Measurements from ENCODE around the gene JAM3.

The JAM3 gene

DNA sequence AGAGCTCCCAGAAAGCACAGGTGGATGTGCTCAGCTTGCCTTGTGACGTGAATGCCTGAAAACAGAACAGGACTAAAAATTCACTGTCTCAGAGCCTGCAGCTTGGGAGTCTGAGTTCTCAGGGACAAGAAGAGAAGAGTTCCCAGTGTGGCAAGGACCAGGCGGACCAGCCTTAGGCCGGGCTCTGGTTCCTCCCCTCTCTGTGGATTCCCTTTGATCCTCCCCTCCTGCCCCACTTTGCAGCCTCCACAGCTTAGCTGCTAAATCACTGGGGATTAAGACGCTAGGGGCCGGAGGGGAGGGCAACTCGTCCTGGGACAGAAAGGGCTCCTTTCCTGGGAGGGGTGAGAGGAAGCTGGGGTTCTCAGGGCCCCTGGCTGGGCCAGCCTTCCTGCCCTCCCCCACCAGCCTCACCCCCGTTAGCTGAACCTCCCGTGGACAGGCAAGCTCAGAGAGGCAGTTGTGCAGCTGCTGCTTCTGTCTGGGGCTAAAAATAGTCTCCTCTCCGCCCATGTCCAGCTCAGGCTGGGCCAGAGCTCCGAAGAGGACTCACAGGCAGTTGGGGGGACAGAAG, 29.9 kb upstream of the JAM3 start:
- DNase-seq (ENCODE audit: low read depth in 2 of 2, low spot score in 1 of 2), result no peak

GRCh38 chr11:134039726-134040385, 29.0 kb upstream of the JAM3 start:
- DNase-seq (ENCODE audit: low read depth in 2 of 2, low spot score in 1 of 2), result no peak

DNA sequence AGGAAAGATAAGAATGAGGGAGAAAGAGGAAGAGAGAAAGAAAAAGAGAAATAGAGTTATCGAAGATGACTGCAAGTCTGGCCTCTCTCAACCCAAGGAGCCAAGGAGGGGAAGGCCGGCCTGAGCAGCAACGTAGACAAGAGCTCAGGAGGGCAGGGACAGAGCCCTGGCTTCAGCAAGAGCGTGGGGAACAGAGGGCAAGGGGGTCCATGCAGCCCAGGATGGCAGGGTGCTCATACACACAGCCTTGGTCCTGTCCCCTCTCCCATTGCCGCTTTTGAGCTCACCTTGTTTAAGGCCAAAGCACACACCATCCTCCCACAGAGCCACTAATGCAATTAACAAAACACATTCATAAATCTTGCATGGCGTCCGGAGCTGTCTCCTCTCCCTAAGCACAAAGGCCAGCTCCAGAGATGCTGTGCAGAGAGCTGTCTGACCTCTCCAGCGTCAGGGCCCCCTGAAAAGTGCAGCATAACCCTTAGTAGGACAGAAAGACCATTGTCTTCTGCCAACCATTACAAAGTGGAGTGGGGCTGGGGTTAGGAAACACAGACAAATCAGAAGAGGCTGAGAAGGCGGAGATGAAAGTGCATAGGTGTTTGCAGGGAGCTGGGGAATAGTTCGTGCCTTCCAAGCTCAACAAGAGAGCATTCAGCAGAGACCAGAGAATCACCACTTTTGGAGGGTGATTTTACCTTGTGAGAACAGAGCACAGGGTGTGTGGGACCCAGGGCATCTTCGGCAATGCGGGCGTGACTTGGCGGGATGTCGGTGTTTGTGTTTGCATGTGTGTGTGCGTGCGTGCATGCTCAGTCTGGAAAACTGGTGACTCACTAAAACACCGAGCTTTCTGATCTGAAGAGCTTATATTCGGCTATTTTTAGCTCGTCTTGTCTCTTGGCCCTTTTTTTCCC, 28.2 kb upstream of the JAM3 start:
- no peak for DNase-seq (ENCODE audit: low read depth in 2 of 2, low spot score in 1 of 2)

DNA sequence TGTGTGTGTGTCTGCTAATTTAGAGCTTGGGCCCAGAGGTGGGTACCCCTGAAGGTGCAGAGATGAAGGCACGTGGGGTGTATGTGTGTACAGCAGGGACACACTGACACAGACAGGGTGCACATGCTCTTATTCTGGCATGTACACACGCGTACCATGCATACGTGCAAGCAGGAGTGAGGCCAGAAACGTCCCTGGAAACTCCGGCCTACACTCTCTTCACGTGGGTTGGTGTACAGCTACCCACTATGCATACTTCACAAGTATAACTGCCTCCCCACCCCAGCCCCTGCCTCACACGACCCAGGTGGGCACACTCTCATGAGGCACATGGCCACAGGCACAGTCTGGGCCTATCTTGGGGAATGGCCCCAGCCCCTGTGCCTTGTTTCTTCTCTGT, 27.5 kb upstream of the JAM3 start:
- no peak for DNase-seq (ENCODE audit: low read depth in 2 of 2, low spot score in 1 of 2)

GRCh38 chr11:134041791-134042696, 26.8 kb upstream of the JAM3 start:
- no peak for DNase-seq (ENCODE audit: low read depth in 2 of 2, low spot score in 1 of 2)

GRCh38 chr11:134043821-134044420, 25.0 kb upstream of the JAM3 start:
- no peak for DNase-seq (ENCODE audit: low read depth in 2 of 2, low spot score in 1 of 2)

- DNase-seq (ENCODE audit: low read depth in 2 of 2, low spot score in 1 of 2), result no peak
Measured at GRCh38 chr11:134044514-134045284, 24.2 kb upstream of the JAM3 start.

DNA sequence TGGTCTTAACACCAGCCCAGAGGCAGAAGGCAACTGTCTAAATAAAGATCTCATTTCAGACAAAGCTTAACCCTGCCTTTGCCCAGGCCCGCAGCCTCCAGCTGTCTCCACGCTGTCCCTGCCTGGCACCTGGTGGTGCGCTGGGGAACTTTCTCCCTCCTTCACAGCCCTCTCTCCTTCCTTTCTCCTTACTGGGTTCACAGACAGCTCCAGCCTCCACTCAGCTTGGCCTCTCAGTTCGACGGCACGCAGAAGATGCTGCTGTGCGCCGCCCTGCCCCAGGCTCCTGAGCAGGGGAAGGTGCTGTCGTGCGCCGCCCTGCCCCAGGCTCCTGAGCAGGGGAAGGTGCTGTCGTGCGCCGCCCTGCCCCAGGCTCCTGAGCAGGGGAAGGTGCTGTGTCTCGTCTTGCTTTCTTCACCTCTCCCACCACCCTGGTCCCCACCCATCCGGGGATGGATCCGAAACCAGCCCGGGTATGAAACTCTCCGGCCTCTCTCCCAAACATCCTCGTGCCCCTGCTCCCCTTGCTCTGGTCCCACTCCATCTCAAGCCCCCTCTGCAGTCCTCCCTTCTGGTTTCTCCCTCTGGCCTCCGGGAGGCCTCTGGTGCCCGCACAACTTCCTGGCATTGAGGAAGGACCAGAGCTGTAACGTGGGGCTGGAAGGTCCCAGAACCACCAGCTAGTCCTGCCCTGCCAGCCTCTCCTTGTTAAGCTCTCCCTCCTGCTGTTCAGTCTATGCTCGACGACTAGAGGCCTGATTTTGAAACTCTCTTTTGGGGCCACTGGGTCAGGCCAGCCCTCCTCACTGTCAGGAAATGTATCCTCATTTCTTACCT, 22.9 kb upstream of the JAM3 start:
- DNase-seq (ENCODE audit: low read depth in 2 of 2, low spot score in 1 of 2), result no peak

- DNase-seq (ENCODE audit: low read depth in 2 of 2, low spot score in 1 of 2), result no peak
Measured at GRCh38 chr11:134046681-134047449, 22.0 kb upstream of the JAM3 start.

GRCh38 chr11:134047586-134047999, 21.3 kb upstream of the JAM3 start:
- no peak for DNase-seq (ENCODE audit: low read depth in 2 of 2, low spot score in 1 of 2)

GRCh38 chr11:134048028-134048427, 20.8 kb upstream of the JAM3 start:
- no peak for DNase-seq (ENCODE audit: low read depth in 2 of 2, low spot score in 1 of 2)

DNA sequence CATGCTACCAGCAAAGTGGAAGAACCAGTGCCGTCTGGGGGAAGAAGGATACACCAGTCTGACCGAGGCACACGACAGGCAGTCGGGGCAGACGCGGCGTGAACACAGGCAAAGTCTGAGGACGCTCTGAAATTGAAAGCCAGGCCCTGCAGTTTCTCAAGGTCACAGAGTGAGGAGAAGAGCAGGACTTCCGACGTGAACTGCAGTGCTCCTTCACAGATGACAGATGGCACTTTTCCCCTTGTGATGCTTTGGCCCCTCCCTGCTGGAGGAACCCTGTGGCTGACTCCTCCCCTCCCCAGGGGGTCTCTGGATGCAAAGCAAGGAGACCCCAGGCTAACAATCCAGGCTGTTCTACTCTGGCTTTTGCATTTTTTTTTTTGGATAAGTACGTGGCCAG, 19.6 kb upstream of the JAM3 start:
- no peak for DNase-seq (ENCODE audit: low read depth in 2 of 2, low spot score in 1 of 2)

DNA sequence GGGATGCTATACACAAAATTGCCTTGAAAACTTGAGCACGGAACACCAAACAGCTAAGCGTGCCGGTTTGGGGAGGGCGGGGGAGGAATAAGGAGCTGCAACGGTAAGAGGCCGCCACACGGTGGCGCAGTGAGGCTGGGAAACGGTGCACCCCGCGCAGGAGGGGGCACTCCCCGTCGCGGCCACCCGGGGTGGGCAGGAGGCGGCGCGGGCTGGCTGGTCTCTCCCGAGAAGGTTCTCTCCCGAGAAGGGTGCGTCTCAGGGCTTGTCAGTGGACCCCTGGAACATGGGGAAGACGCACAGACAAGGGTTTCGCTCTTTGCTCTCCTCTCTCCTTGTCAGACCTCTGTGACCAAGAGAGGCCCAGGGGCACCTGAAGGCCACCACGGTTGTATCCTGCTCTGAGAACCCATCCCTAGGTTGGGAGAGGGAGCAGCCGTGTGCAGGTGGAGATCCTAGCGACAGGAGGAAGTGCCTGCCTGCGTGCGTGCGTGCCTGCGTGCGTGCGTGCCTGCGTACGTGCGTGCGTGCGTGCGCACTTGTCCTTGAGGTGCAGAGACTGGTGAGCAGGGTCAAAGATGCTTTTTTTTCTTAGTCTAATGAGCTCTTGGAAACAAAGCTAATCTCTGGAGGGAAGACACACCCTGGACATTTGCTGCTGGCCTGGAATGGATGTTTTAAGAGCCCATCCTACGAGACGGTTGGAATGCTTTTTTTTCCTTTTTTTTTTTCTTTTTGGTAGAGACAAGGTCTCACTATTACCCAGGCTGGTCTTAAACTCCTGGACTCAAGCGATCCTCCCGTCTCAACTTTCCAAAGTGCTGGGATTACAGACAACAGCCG, 18.1 kb upstream of the JAM3 start:
- DNase-seq (ENCODE audit: low read depth in 2 of 2, low spot score in 1 of 2), result peak; percentile 45 to 56

DNA sequence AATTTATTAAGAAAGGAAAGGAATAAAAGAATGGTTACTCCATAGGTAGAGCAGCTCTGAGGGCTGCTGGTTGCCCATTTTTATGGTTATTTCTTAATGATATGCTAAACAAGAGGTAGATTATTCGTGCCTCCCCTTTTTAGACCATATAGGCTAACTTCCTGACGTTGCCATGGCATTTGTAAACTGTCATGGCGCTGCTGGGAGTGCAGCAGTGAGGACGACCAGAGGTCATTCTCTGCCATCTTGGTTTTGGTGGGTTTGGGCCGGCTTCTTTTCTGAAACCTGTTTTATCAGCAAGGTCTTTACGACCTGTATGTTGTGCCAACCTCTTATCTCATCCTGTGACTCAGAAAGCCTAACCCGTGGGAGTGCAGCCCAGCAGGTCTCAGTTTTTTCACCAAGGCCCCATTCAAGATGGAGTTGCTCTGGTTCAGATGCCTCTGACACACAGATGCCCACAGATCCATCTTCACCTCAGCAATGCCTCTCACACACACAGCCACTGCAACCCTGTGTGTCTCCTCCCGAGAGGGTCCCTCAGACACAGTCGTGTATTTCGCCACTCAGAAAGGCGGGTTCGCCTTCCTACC, 16.4 kb upstream of the JAM3 start:
- DNase-seq (ENCODE audit: low read depth in 2 of 2, low spot score in 1 of 2), result no peak

DNA sequence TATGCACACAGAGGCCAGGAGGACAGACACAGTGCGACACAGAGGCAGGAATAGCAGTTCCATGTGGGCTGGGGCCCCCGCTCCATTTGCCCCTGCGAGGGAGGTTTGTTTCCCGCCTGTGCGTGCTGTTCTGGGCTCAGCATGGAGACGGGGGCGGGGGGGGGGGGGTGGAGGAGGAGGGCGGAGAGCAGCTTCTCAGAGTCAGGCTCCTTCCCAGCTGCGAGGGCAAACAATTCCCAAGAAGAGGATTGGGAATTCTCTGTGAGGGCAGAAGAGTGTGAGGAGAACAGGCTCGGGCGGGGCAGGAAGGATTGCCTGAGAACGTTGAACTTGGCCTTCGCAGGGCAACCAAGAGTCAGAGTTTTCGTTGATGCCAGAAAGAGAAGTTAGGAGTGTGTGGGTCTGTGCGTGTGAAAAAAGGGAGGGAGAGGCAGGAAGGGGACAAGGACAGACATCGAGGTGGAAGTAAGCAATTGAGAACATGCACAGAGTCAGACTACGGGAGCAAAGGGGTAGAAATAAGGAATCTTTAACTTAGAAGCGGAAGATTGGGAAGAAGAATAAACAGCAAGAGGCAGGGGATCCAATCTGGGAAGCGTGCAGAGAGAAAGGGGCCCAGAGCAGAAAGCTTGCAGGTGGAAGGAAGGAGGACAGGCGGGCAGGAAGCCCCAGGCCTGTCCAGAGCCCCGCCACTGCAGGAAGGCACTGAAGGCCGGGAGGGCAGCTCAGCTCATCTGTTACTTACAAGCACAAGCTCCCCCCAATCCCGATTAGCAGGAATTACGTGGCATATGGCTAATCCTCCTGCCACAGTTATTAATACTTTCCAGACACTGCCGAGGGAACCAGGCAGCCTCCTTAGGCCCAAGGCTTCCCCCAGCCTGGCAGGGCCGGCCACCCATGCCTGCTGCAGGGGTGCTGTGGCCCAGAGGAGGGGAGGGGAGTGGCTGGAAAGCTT, 15.6 kb upstream of the JAM3 start:
- no peak for DNase-seq (ENCODE audit: low read depth in 2 of 2, low spot score in 1 of 2)

GRCh38 chr11:134055029-134055428, 13.8 kb upstream of the JAM3 start:
- DNase-seq (ENCODE audit: low read depth in 2 of 2, low spot score in 1 of 2), result no peak
